Measurements from ENCODE around the gene MGAT5. TPM values are rescaled to one million over a fixed set of nuclear protein-coding genes. Genes with fewer than 3 reads are reported as not detected.

Gene MGAT5
- total RNA-seq, 6 donors from 2014 or later: 25.3 to 65.5 (median 41.3) TPM

- TF ChIP-seq POLR2A (IDR thresholded peaks at IDR 0.05): no peak
- no peak for TF ChIP-seq CTCF (IDR thresholded peaks at IDR 0.05)
- peaks cover 0 to 27% (median 20%) of the 10 kb centered on the region in 4 donors for H3K4me1 ChIP-seq
- H3K27ac ChIP-seq: peak overlapping the region in 1 of 4 donors; percentile 48
- H3K9me3 ChIP-seq: no peaks in the 10 kb centered on the region
- no peak for DNase-seq
- H3K36me3 ChIP-seq: peaks cover 0 to 9% (median 0%) of the 10 kb centered on the region in 4 donors
- ATAC-seq (ENCODE audit: low FRiP score in 2 of 2): no peak
- H3K4me3 ChIP-seq: no peak overlapping the region
- 72 to 78% methylated on average over 3 of the region's 3 CpGs for WGBS, 2 donors
- no peaks in the 10 kb centered on the region for H3K27me3 ChIP-seq
These were observed 154.9 kb downstream of the MGAT5 start for GRCh38 chr2:134408791-134409190.

- Histone ChIP-seq H3K36me3 (peaks cover 0 to 6% (median 0%) of the 10 kb centered on the region in 4 donors), H3K4me1 (peaks cover 0 to 27% (median 20%) of the 10 kb centered on the region in 4 donors), H3K27me3 (no peaks in the 10 kb centered on the region), H3K9me3 (no peaks in the 10 kb centered on the region), H3K4me3 (no peak overlapping the region), H3K27ac (no peak overlapping the region)
- no peak for ATAC-seq (ENCODE audit: low FRiP score in 2 of 2)
- TF ChIP-seq POLR2A (IDR thresholded peaks at IDR 0.05) (no peak), CTCF (IDR thresholded peaks at IDR 0.05) (no peak), EP300 (IDR thresholded peaks at IDR 0.05) (no peak), POLR2AphosphoS5 (IDR thresholded peaks at IDR 0.05) (no peak)
- DNase-seq: no peak
- 57 to 69% methylated on average over 2 of the region's 2 CpGs for WGBS, 2 donors
These were observed 156.1 kb downstream of the MGAT5 start for GRCh38 chr2:134410006-134410405.

- Histone ChIP-seq H3K9me3 (no peaks in the 10 kb centered on the region), H3K27me3 (no peaks in the 10 kb centered on the region), H3K4me1 (peaks cover 0 to 27% (median 20%) of the 10 kb centered on the region in 4 donors), H3K36me3 (peaks cover 0 to 6% (median 0%) of the 10 kb centered on the region in 4 donors), H3K4me3 (no peak overlapping the region), H3K27ac (no peak overlapping the region)
- no peak for DNase-seq
- ATAC-seq (ENCODE audit: low FRiP score in 2 of 2): no peak
- TF ChIP-seq POLR2A (IDR thresholded peaks at IDR 0.05) (no peak), POLR2AphosphoS5 (IDR thresholded peaks at IDR 0.05) (no peak), EP300 (IDR thresholded peaks at IDR 0.05) (no peak), CTCF (IDR thresholded peaks at IDR 0.05) (no peak)
- WGBS, 2 donors: 62% methylated on average over 5 of the region's 5 CpGs
These were observed 157.0 kb downstream of the MGAT5 start for GRCh38 chr2:134410831-134411231.

GRCh38 chr2:134411279-134411827 lies 157.5 kb downstream of the MGAT5 start:
- Histone ChIP-seq H3K27me3 (no peaks in the 10 kb centered on the region), H3K27ac (no peak overlapping the region), H3K4me1 (peaks cover 0 to 27% (median 20%) of the 10 kb centered on the region in 4 donors), H3K36me3 (peaks cover 0 to 6% (median 0%) of the 10 kb centered on the region in 4 donors), H3K9me3 (no peaks in the 10 kb centered on the region), H3K4me3 (no peak overlapping the region)
- DNase-seq: peak in 1 of 2 donors; percentile 19
- TF ChIP-seq CTCF (IDR thresholded peaks at IDR 0.05) (no peak), POLR2A (IDR thresholded peaks at IDR 0.05) (no peak), POLR2AphosphoS5 (IDR thresholded peaks at IDR 0.05) (no peak), EP300 (IDR thresholded peaks at IDR 0.05) (no peak)
- WGBS, 2 donors: 69 to 77% methylated on average over 6 of the region's 6 CpGs
- ATAC-seq (ENCODE audit: low FRiP score in 2 of 2): no peak
